Aorta (tissue), 5 donors: Measurements from ENCODE around the gene DUSP2. TPM values are rescaled to one million over a fixed set of nuclear protein-coding genes. Genes with fewer than 3 reads are reported as not detected.

Experiments
- ATAC-seq: fragments of 200-7000 bp; cut with Tn5 transposase; one replicate; pipeline ENCODE4 v1.9.1; 2022; ENCODE audit warnings: moderate library complexity; ENCODE audit not compliant: low FRiP score
- DNase-seq, 2 donors: peaks; one replicate each; pipeline ENCODE4 v3.0.0-alpha.2; 2020
- H3K27ac ChIP-seq, 2 donors: one replicate each; pipeline ENCODE4 v1.5.1; 2013; ENCODE audit warnings: low read length in 2 of 2, mild to moderate bottlenecking in 2 of 2, moderate library complexity in 2 of 2, control low read depth in 1 of 2, inconsistent platforms in 1 of 2, low read depth in 1 of 2
- H3K27me3 ChIP-seq, 2 donors: one replicate each; pipeline ENCODE4 v1.6.1; 2013; ENCODE audit warnings: control low read depth in 1 of 2, low read length in 1 of 2, mild to moderate bottlenecking in 1 of 2, moderate library complexity in 1 of 2; ENCODE audit not compliant: insufficient read depth in 2 of 2, control insufficient read depth in 1 of 2
- H3K36me3 ChIP-seq, 2 donors: one replicate each; pipeline ENCODE4 v1.6.1; 2013; ENCODE audit warnings: control low read depth in 1 of 2, low read length in 1 of 2, mild to moderate bottlenecking in 1 of 2; ENCODE audit not compliant: insufficient read depth in 2 of 2, control insufficient read depth in 1 of 2
- H3K4me1 ChIP-seq, 2 donors: one replicate each; pipeline ENCODE4 v1.6.1; 2013; ENCODE audit warnings: low read length in 2 of 2, control low read depth in 1 of 2, mild to moderate bottlenecking in 1 of 2, moderate library complexity in 1 of 2; ENCODE audit not compliant: insufficient read depth in 2 of 2, control insufficient read depth in 1 of 2
- H3K4me3 ChIP-seq, 2 donors: one replicate each; pipeline ENCODE4 v1.5.1; 2013; ENCODE audit warnings: low read length in 2 of 2, control low read depth in 1 of 2, mild to moderate bottlenecking in 1 of 2
- H3K9me3 ChIP-seq: one replicate; pipeline ENCODE4 v1.6.1; 2013; ENCODE audit warnings: mild to moderate bottlenecking, low read length; ENCODE audit not compliant: control insufficient read depth
- WGBS, 2 donors: extraction: QIAGEN DNeasy Blood & Tissue Kit; methylation state at CpG; one replicate each; pipeline ENCODE4 v1.1.7; 2013; 5-methylcytosine and 5-hydroxymethylcytosine counted together
- intact Hi-C, 2 donors: fragments of 100-400 bp; cut with DNase I; formaldehyde crosslinking; loops; one replicate each; pipeline versions ENCODE4 v1.14.2 to v1.15.0; 2022
- polyA plus RNA-seq, 2 donors: library from polyadenylated mRNA; stranded (reverse); fragments of 200-250 nt; gene quantifications; one replicate each; pipeline ENCODE4 v1.2.3, GENCODE V29; 2013
- total RNA-seq, 2 donors: library from RNA; stranded (reverse); fragmentation: NEBNext Ultra II Directional; extraction: Animal tissue kit (Norgen Biotek cat#: 25700); gene quantifications; one replicate each; pipeline ENCODE4 v1.2.1, GENCODE V29; 2021
- donor health status: healthy with polysubstance abuse.
- donor health status: Bipolar disorder and iron deficiency.
- donor health status: DM: no; HTN: no; CAD: no.
- donor health status: DM: no; HTN: no; CAD: no.
- donor health status: DM: yes; HTN: yes; CAD: no.

The DUSP2 gene
- total and polyA plus RNA-seq, 4 donors, result 1.2 to 7.5 (median 3.8) TPM

GRCh38 chr2:96157649-96158553, 12.7 kb upstream of the DUSP2 start:
- Histone ChIP-seq H3K27me3 (no peaks in the 10 kb centered on the region), H3K27ac (no peak overlapping the region), H3K9me3 (no peaks in the 10 kb centered on the region), H3K4me3 (no peak overlapping the region), H3K36me3 (no peaks in the 10 kb centered on the region), H3K4me1 (no peaks in the 10 kb centered on the region)
- DNase-seq, result peak in 1 of 2 donors; percentile 69
- no peak for ATAC-seq
- intact Hi-C loops, result no loop called here
- 81 to 86% methylated on average over 19 of the region's 19 CpGs for WGBS, 2 donors

DNA sequence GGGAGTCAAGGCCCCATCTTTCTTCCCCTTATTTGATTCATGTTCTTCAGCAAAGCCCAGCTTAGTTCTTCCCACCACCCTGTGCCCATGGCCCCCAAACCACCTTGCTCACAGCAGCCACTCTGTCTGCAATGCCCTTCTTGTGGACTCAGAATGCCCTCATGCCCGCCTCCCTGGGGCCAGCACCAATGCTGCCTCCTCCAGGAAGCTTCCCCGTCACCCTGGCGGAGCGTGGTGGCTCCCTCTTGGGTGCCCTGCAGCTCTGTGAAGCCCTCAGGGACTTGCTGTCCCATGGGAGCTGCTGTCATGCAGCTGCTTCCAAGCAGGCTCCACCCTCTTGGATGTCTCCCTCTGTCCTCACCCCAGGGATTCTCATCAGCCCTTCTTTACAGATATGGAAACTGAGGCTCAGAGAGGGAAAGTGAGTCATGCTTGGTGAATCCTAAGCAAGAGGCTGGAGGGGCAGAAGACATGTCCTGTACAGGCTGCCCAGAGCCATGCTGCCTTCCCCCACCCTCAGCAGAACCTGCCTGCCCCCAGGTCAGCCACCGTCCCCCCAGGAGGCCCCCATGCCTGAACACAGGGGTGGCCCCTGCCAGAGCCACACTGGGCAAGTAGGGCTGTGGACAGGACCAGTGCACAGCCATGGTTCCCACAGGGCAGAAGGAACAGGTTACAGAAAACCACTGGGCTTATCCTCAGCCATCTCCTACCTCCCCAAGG, 11.8 kb upstream of the DUSP2 start:
- no peak overlapping the region for H3K27ac ChIP-seq
- DNase-seq (no peak), ATAC-seq (no peak)
- H3K4me1 ChIP-seq, result no peaks in the 10 kb centered on the region
- H3K36me3 ChIP-seq, result no peaks in the 10 kb centered on the region
- 92 to 95% methylated on average over 5 of the region's 5 CpGs for WGBS, 2 donors
- no peaks in the 10 kb centered on the region for H3K27me3 ChIP-seq
- no peak overlapping the region for H3K4me3 ChIP-seq
- H3K9me3 ChIP-seq, result no peaks in the 10 kb centered on the region
- intact Hi-C loops, result no loop called here

DNA sequence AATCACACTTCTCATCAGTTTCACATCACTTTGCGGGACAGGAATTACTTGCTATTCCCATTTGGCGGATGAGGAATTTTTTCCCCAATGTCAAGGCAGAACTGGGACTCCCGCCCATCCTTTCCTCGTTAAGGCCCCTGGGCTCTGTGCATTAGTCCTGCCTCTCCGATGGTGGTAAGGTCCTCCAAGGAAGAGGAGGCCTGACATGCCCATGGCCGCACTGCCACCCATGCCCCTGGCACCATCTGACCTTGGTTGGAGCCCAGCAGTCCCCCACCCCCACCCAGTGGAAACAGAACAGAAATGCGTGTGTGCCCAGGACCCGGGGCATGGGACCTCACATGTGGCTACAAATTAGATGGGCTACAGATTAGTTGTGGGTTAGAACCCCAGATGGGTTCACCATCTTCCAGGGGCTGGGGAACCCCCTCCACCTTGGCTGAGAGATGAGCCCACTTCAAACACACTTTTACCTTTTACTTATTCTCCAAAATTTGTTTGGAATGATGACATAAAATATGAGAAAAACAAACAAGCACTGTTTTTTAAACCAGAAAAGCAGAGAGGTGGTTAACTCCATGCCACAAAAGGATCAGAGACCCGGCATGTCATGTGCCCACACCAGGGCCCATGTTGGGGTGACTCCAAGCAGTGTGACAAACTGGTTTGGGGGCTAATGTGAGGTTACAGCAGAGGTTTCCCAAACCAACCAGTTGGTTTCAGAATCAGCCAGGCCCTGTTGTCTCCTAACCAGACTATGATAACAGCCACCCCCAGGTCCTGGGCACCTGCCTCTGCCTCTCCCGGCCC, 11.0 kb upstream of the DUSP2 start:
- no peaks in the 10 kb centered on the region for H3K9me3 ChIP-seq
- no peak overlapping the region for H3K4me3 ChIP-seq
- WGBS, 2 donors, result 93 to 94% methylated on average over 10 of the region's 10 CpGs
- intact Hi-C loops, result no loop called here
- H3K27ac ChIP-seq, result no peak overlapping the region
- H3K36me3 ChIP-seq, result no peaks in the 10 kb centered on the region
- ATAC-seq (no peak), DNase-seq (no peak)
- no peaks in the 10 kb centered on the region for H3K4me1 ChIP-seq
- no peaks in the 10 kb centered on the region for H3K27me3 ChIP-seq

- ATAC-seq, result no peak
- Histone ChIP-seq H3K4me3 (no peak overlapping the region), H3K36me3 (no peaks in the 10 kb centered on the region), H3K9me3 (no peaks in the 10 kb centered on the region), H3K27me3 (no peaks in the 10 kb centered on the region), H3K27ac (no peak overlapping the region), H3K4me1 (no peaks in the 10 kb centered on the region)
- WGBS, 2 donors, result 91 to 94% methylated on average over 15 to 16 of the region's 16 CpGs
- intact Hi-C loops, result no loop called here
- DNase-seq, result peak in 1 of 2 donors; percentile 64
Observed at GRCh38 chr2:96154506-96155380, 9.5 kb upstream of the DUSP2 start.

DNA sequence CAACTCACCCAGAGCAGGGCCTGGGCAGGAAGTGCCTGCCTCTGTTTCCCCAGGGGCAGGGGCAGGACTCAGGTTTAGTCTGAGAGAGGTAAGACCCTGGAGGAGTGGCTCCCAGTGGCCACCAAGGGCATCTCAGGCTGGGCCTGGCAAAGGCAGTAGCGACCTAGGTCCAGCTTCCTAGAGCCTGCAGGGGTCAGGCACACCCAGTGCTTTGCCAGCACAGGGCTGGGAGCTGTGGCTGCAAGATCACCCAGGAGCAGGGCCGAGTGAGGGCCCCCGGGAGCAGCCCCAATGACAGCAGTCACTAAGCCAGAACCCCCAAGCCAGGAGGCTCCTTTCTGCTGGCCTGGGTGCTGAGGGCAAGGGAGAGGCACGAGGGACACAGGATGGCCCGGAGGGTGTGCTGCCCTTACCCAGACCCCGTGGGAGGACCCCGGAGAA, 8.8 kb upstream of the DUSP2 start:
- H3K9me3 ChIP-seq, result no peaks in the 10 kb centered on the region
- H3K27ac ChIP-seq, result no peak overlapping the region
- no peaks in the 10 kb centered on the region for H3K27me3 ChIP-seq
- peak in 1 of 2 donors; percentile 71 for DNase-seq
- no peak overlapping the region for H3K4me3 ChIP-seq
- ATAC-seq, result no peak
- WGBS, 2 donors, result 88 to 89% methylated on average over 7 of the region's 7 CpGs
- intact Hi-C loops, result no loop called here
- no peaks in the 10 kb centered on the region for H3K4me1 ChIP-seq
- H3K36me3 ChIP-seq, result no peaks in the 10 kb centered on the region

DNA sequence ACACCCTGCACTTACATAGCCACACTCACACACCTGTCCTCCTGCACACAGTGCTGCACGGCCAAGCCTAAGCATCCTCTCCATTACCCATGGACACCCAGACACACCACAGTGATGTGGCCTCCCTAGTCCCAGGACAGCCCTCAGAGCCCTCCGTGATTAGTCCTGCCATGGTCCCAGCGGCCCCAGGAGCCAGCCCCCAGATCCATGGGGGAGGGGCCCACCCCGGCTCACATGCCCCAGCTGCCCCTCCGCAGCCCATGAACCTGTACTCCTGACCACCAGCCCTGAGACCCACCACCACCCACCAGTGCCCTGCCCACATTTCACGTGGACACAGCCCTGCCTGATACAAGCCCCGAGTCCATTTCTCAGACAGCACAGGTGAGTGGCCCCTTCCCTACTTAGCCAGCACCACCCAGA, 8.1 kb upstream of the DUSP2 start:
- H3K9me3 ChIP-seq, result no peaks in the 10 kb centered on the region
- no peaks in the 10 kb centered on the region for H3K36me3 ChIP-seq
- H3K4me1 ChIP-seq, result no peaks in the 10 kb centered on the region
- intact Hi-C loops, result no loop called here
- WGBS, 2 donors, result 92 to 94% methylated on average over 7 of the region's 7 CpGs
- H3K27ac ChIP-seq, result no peak overlapping the region
- ATAC-seq, result no peak
- no peaks in the 10 kb centered on the region for H3K27me3 ChIP-seq
- DNase-seq, result peak; percentile 40 to 58
- no peak overlapping the region for H3K4me3 ChIP-seq

DNA sequence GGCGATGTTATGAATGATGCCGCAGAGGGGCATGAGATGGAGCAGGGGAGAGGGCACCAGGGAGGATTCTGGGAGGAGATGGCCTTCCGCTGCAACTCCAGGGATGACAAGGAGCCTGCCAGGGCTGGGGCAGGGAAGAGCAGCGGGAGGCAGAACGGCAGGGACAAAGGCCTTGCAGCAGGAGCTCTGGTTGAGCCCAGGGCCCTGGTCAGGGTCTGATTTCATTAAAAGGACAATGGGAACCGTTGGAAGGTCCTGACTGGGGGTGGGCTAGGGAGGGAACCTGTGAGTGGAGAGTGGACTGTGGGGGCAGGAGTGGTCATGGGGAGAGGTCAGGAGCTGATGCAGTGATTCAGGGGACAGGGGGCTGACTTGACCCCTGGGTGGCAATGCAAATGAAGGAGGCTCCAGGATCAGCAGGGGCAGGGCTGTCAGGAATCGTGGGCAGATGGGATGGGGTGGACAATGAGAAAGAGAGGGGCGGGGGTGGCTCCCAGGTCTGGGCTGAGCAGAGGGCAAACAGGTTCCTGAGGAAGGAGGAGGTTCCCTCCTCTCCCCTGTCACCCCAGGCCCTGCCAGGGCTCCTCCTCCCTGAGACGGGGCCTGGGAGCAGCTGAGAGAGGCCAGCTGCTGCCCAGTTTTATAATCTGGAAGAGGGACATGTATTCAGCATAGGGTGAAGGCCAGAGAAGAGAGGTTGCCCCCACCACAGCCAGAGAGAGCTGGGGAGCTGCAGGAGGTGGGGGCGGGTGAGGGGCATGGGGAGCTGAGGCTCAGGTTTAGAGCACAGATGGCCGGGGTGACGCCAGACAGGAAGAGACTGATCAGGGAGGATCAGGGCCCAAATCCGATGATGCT, 7.3 kb upstream of the DUSP2 start:
- ATAC-seq, result no peak
- Histone ChIP-seq H3K4me1 (no peaks in the 10 kb centered on the region), H3K9me3 (no peaks in the 10 kb centered on the region), H3K4me3 (no peak overlapping the region), H3K27me3 (no peaks in the 10 kb centered on the region), H3K27ac (no peak overlapping the region), H3K36me3 (no peaks in the 10 kb centered on the region)
- intact Hi-C loops, result no loop called here
- peak in 1 of 2 donors; percentile 49 for DNase-seq
- 89 to 94% methylated on average over 12 to 13 of the region's 13 CpGs for WGBS, 2 donors
